Panc1 (cell line): Measurements from ENCODE around the gene SFXN2. TPM values are rescaled to one million over a fixed set of nuclear protein-coding genes. Genes with fewer than 3 reads are reported as not detected.

Experiments
- ATAC-seq: fragments of 200-7000 bp; cut with Tn5 transposase; 2 replicates; pipeline ENCODE4 v1.9.1; 2020; ENCODE audit warnings: mild to moderate bottlenecking, moderate library complexity
- BruUV-seq: library from RNA; stranded (reverse); fragments of 400-500 nt; replicated peaks from 2 replicates; lab custom pipeline; 2021; lab: Mats Ljungman, UMichigan
- CTCF ChIA-PET: fragments of 300-600 bp; sonication (Branson Sonifier 250); formaldehyde crosslinking; loops from one replicate; lab custom pipeline; 2022; ENCODE audit warnings: antibody characterized with exemption; lab: Charles Lee
- POLR2A ChIA-PET: fragments of 300-600 bp; sonication (Branson Sonifier 250); formaldehyde crosslinking; loops from one replicate; lab custom pipeline; 2022; ENCODE audit warnings: antibody characterized with exemption; lab: Charles Lee
- DNase-seq: peaks from one replicate; pipeline ENCODE4 v3.0.0-alpha.2; 2010; ENCODE audit warnings: low read depth, low spot score
- H3K27ac ChIP-seq: 2 replicates; pipeline ENCODE4 v1.5.1; 2011; ENCODE audit warnings: mild to moderate bottlenecking, low read length, inconsistent platforms
- H3K27me3 ChIP-seq: fragments of 200-500 bp; sonication (Bioruptor generic); 2 replicates; pipeline ENCODE4 v1.6.0; 2014; ENCODE audit warnings: low read length, inconsistent platforms; ENCODE audit not compliant: control insufficient read depth, insufficient read depth
- H3K36me3 ChIP-seq: fragments of 200-500 bp; sonication (Bioruptor generic); 2 replicates; pipeline ENCODE4 v1.5.1; 2014; ENCODE audit warnings: inconsistent platforms, mild to moderate bottlenecking, low read length, moderate library complexity; ENCODE audit not compliant: control insufficient read depth, insufficient read depth
- H3K4me1 ChIP-seq: 2 replicates; pipeline ENCODE4 v1.5.1; 2011; ENCODE audit warnings: inconsistent platforms, mild to moderate bottlenecking, low read length, moderate library complexity; ENCODE audit not compliant: control insufficient read depth, insufficient read depth
- H3K4me3 ChIP-seq, 2 experiments: 2 replicates each; pipeline ENCODE4 v1.5.1; 2011 to 2012; ENCODE audit warnings: low read depth in 2 of 2, low read length in 2 of 2, mild to moderate bottlenecking in 2 of 2, inconsistent platforms in 1 of 2, moderate library complexity in 1 of 2
- H3K9me3 ChIP-seq: fragments of 200-500 bp; sonication (Bioruptor generic); 2 replicates; pipeline ENCODE4 v1.5.1; 2014; ENCODE audit warnings: low read depth, mild to moderate bottlenecking, inconsistent platforms, low read length, moderate library complexity; ENCODE audit not compliant: control insufficient read depth, insufficient read depth
- POLR2AphosphoS5 ChIP-seq: IDR thresholded peaks from 2 replicates; pipeline ENCODE4 v1.6.1; 2012; ENCODE audit warnings: mild to moderate bottlenecking, low read depth, low read length, moderate library complexity
- REST ChIP-seq, 2 experiments: IDR thresholded peaks; 2 replicates each; pipeline ENCODE4 v1.6.1; 2011 to 2012; ENCODE audit warnings: low read depth in 2 of 2, control low read depth in 1 of 2, low read length in 1 of 2, mild to moderate bottlenecking in 1 of 2, moderate library complexity in 1 of 2; ENCODE audit not compliant: insufficient read depth in 1 of 2
- SIN3A ChIP-seq: IDR thresholded peaks from 2 replicates; pipeline ENCODE4 v1.6.1; 2012; ENCODE audit warnings: low read depth, mild to moderate bottlenecking, low read length, moderate library complexity, borderline replicate concordance; ENCODE audit not compliant: insufficient read depth
- TCF7L2 ChIP-seq: IDR thresholded peaks from 2 replicates; pipeline ENCODE4 v1.6.1; 2011; ENCODE audit warnings: mild to moderate bottlenecking, low read depth, low read length, inconsistent platforms
- in situ Hi-C: cut with HindIII; loops from 2 replicates; pipeline ENCODE4 v1.10.0; 2016; ENCODE audit warnings: low sequenced_read_pairs, low pct_unique_long_range_greater_than_20kb
- intact Hi-C: fragments of 100-400 bp; cut with micrococcal nuclease; formaldehyde crosslinking; loops from one replicate; pipeline ENCODE4 v1.10.0; 2022; ENCODE audit not compliant: unreplicated experiment
- total RNA-seq: library from RNA; stranded (reverse); gene quantifications from one replicate; pipeline ENCODE4 v1.2.1, GENCODE V29; 2021; ENCODE audit not compliant: unreplicated experiment
- TF ChIP-seq, protein P1 (sequence below): fragments of 450-650 bp; IDR thresholded peaks from 2 replicates; pipeline ENCODE4 v1.5.1; 2017; ENCODE audit warnings: mild to moderate bottlenecking

The SFXN2 gene
- total RNA-seq, 1 experiment from 2014 or later, result 11.6 TPM

- DNase-seq, result no peak
- CTCF ChIA-PET, result interaction anchor here (0.6 to 1.7 kb wide), 2 partner anchors 23 to 41 kb away, joined by 6 to 11 read pairs; no protein-coding TSS in a partner anchor
Measured at GRCh38 chr10:102776779-102777456, 62.5 kb downstream of the SFXN2 start.

GRCh38 chr10:102777711-102778453 is 63.4 kb downstream of the SFXN2 start:
- Histone ChIP-seq H3K27ac (peak overlapping the region; percentile 94), H3K4me3 (no peak overlapping the region), H3K9me3 (no peaks in the 10 kb centered on the region), H3K4me1 (peaks cover 100% of the 10 kb centered on the region), H3K36me3 (no peaks in the 10 kb centered on the region), H3K27me3 (no peaks in the 10 kb centered on the region)
- CTCF ChIA-PET, result interaction anchor here (0.5 to 1.7 kb wide), 5 partner anchors 11 to 57 kb away, joined by 3 to 11 read pairs (median 6); no protein-coding TSS in a partner anchor
- in situ Hi-C loops, result no loop called here
- ATAC-seq (no peak), DNase-seq (no peak)
- TF ChIP-seq, protein P1, sequence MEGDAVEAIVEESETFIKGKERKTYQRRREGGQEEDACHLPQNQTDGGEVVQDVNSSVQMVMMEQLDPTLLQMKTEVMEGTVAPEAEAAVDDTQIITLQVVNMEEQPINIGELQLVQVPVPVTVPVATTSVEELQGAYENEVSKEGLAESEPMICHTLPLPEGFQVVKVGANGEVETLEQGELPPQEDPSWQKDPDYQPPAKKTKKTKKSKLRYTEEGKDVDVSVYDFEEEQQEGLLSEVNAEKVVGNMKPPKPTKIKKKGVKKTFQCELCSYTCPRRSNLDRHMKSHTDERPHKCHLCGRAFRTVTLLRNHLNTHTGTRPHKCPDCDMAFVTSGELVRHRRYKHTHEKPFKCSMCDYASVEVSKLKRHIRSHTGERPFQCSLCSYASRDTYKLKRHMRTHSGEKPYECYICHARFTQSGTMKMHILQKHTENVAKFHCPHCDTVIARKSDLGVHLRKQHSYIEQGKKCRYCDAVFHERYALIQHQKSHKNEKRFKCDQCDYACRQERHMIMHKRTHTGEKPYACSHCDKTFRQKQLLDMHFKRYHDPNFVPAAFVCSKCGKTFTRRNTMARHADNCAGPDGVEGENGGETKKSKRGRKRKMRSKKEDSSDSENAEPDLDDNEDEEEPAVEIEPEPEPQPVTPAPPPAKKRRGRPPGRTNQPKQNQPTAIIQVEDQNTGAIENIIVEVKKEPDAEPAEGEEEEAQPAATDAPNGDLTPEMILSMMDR, result no peak
- TF ChIP-seq REST (IDR thresholded peaks at IDR 0.05; ENCODE audit: insufficient read depth in 1 of 2, low read depth in 2 of 2, low read length in 1 of 2) (no peak), SIN3A (no peak), POLR2AphosphoS5 (no peak), TCF7L2 (no peak; the same call in 1 of the 2 replicates)
- no TSS peak for BruUV-seq
- POLR2A ChIA-PET, result interaction anchor here (0.7 kb wide), 1 partner anchor 183 kb away, joined by 3 read pairs; no protein-coding TSS in a partner anchor
- intact Hi-C loops, result no loop called here

More at GRCh38 chr10:102776779-102777456, 62.5 kb downstream of the SFXN2 start:
- ATAC-seq, result peak; percentile 59
- Histone ChIP-seq H3K4me1 (peaks cover 94% of the 10 kb centered on the region), H3K27ac (peak overlapping the region; percentile 94), H3K27me3 (no peaks in the 10 kb centered on the region), H3K4me3 (peak overlapping the region; percentile 21 to 53), H3K9me3 (no peaks in the 10 kb centered on the region), H3K36me3 (no peaks in the 10 kb centered on the region)
- in situ Hi-C loops (no loop called here), intact Hi-C loops (no loop called here)
- POLR2A ChIA-PET, result interaction anchor here (0.6 to 0.7 kb wide), 2 partner anchors 17 to 414 kb away, joined by 6 to 17 read pairs; no protein-coding TSS in a partner anchor
- BruUV-seq, result no TSS peak
- TF ChIP-seq SIN3A, result no peak
- peak; percentile 98 for TF ChIP-seq TCF7L2
